HL-60 (cell line): ENCODE data around the gene ZNF408.
"Not testable (repeated sequence)": the region's sequence is repeated elsewhere in the genome, so short reads cannot be mapped to it uniquely, and the experiment has no call there.

Source experiments
- DNase-seq, 2 experiments: peaks; one replicate each; pipeline ENCODE4 v3.0.0-alpha.2; 2010 to 2020; ENCODE audit warnings: low read depth in 1 of 2, low spot score in 1 of 2
- H3K27ac ChIP-seq: fragments of 250-450 bp; sonication (Bioruptor Pico); replicated peaks from 2 replicates; pipeline ENCODE4 v1.5.1; 2020; ENCODE audit warnings: mild to moderate bottlenecking, moderate library complexity
- H3K27me3 ChIP-seq: fragments of 250-450 bp; sonication (Bioruptor Pico); 2 replicates; pipeline ENCODE4 v1.5.1; 2021; ENCODE audit warnings: mild to moderate bottlenecking, moderate library complexity; ENCODE audit not compliant: insufficient read depth, poor library complexity, severe bottlenecking
- H3K4me3 ChIP-seq: replicated peaks from 2 replicates; pipeline ENCODE4 v1.5.1; 2011; ENCODE audit warnings: mild to moderate bottlenecking, control low read depth, low read length; ENCODE audit not compliant: insufficient read depth
- CTCF ChIP-seq: IDR thresholded peaks from one replicate; pipeline ENCODE4 v1.5.1; 2011; ENCODE audit warnings: low read length, control low read depth, inconsistent platforms; ENCODE audit not compliant: insufficient read depth
- GABPA ChIP-seq: IDR thresholded peaks from 2 replicates; pipeline ENCODE4 v1.6.1; 2012; ENCODE audit warnings: low read depth
- POLR2AphosphoS5 ChIP-seq: IDR thresholded peaks from 2 replicates; pipeline ENCODE4 v1.6.1; 2012; ENCODE audit warnings: low read depth
- REST ChIP-seq: IDR thresholded peaks from 2 replicates; pipeline ENCODE4 v1.6.1; 2012; ENCODE audit warnings: low read depth; ENCODE audit not compliant: insufficient replicate concordance
- SPI1 ChIP-seq: IDR thresholded peaks from 2 replicates; pipeline ENCODE4 v1.6.1; 2012; ENCODE audit warnings: low read depth, mild to moderate bottlenecking, borderline replicate concordance

The ZNF408 gene

GRCh38 chr11:46705070-46705688 is 4.3 kb downstream of the ZNF408 start:
- DNase-seq = no peak
- TF ChIP-seq CTCF (no peak), POLR2AphosphoS5 (no peak), GABPA (no peak), REST (no peak), SPI1 (no peak)
- H3K4me3 ChIP-seq = no peak overlapping the region

GRCh38 chr11:46706886-46707285 is 6.1 kb downstream of the ZNF408 start:
- no peak for TF ChIP-seq GABPA
- TF ChIP-seq CTCF = no peak
- TF ChIP-seq REST = no peak
- no peak for TF ChIP-seq POLR2AphosphoS5
- TF ChIP-seq SPI1 = no peak
- Histone ChIP-seq H3K27me3 (no peaks in the 10 kb centered on the region), H3K4me3 (no peak overlapping the region), H3K27ac (no peak overlapping the region)
- DNase-seq = no peak

More at GRCh38 chr11:46705070-46705688, 4.3 kb downstream of the ZNF408 start:
- H3K27ac ChIP-seq = no peak overlapping the region
- H3K27me3 ChIP-seq = no peaks in the 10 kb centered on the region

- H3K27ac ChIP-seq, DNase-seq, H3K27me3 ChIP-seq, H3K4me3 ChIP-seq: not testable (repeated sequence)
Measured at GRCh38 chr11:46709351-46709750, 8.5 kb downstream of the ZNF408 start.

- no peak for DNase-seq
- Histone ChIP-seq H3K4me3 (no peak overlapping the region), H3K27me3 (no peaks in the 10 kb centered on the region), H3K27ac (no peak overlapping the region)
- TF ChIP-seq POLR2AphosphoS5 (no peak), GABPA (no peak), REST (no peak), SPI1 (no peak), CTCF (no peak)
Measured at GRCh38 chr11:46710821-46711269, 10.0 kb downstream of the ZNF408 start.
